K562 (cell line): ENCODE results near the gene BBC3. TPM values are rescaled to one million over a fixed set of nuclear protein-coding genes. Genes with fewer than 3 reads are reported as not detected.

Experiments
- ATAC-seq: fragments of 200-7000 bp; cut with Tn5 transposase; 3 replicates; pipeline ENCODE4 v1.9.1; 2020; ENCODE audit warnings: moderate library complexity
- BruUV-seq: library from RNA; stranded (reverse); fragments of 400-500 nt; replicated peaks from 2 replicates; lab custom pipeline; 2021; lab: Mats Ljungman, UMichigan
- CTCF ChIA-PET: fragments of 300-600 bp; formaldehyde crosslinking; extraction: SDS; loops from one replicate; lab custom pipeline; 2021; ENCODE audit warnings: low intra/inter-chr PET ratio; lab: Yijun Ruan, JAX
- POLR2A ChIA-PET: fragments of 300-600, 350-650 bp; sonication (Branson Sonifier 250); formaldehyde crosslinking; extraction: SDS; loops from one replicate; lab custom pipeline; 2021; ENCODE audit warnings: antibody characterized with exemption, inconsistent platforms; lab: Yijun Ruan, JAX
- DNase-seq, 4 experiments: peaks; one replicate each; pipeline versions ENCODE4 v3.0.0 to v3.0.0-alpha.2; 2011 to 2018; ENCODE audit warnings: low spot score in 3 of 4, mixed read lengths in 3 of 4; ENCODE audit errors: extremely low read depth in 1 of 4
- FAIRE-seq: peaks from 2 replicates; lab custom pipeline; 2011; peaks lifted over from hg19 to GRCh38; lab: Jason Lieb, UNC
- H2AFZ ChIP-seq: 2 replicates; pipeline ENCODE4 v1.6.0; 2011; ENCODE audit warnings: low read depth, low read length, control low read depth, inconsistent platforms
- H3K27ac ChIP-seq: fragments of 200-600 bp; 3 replicates; pipeline ENCODE4 v1.8.0; 2011; ENCODE audit warnings: low read depth, mild to moderate bottlenecking, control low read depth, inconsistent platforms, low read length, moderate library complexity, mixed read lengths; ENCODE audit errors: extremely low read depth
- H3K27me3 ChIP-seq, 2 experiments: fragments of 300-600 bp in 1 of 2; 2 replicates in 1 of 2; 3 replicates in 1 of 2; pipeline versions ENCODE4 v1.6.0 to v1.8.0; 2011; ENCODE audit warnings: inconsistent platforms in 2 of 2, low read length in 2 of 2, mild to moderate bottlenecking in 1 of 2, mixed read lengths in 1 of 2, moderate library complexity in 1 of 2; ENCODE audit not compliant: control insufficient read depth in 2 of 2, insufficient read depth in 2 of 2
- H3K36me3 ChIP-seq: fragments of 300-600 bp; 3 replicates; pipeline ENCODE4 v1.8.0; 2011; ENCODE audit warnings: mild to moderate bottlenecking, low read length, inconsistent platforms; ENCODE audit not compliant: control insufficient read depth, insufficient read depth
- H3K4me1 ChIP-seq, 2 experiments: fragments of 200-600 bp in 1 of 2; replicated peaks in 1 of 2; 2 replicates in 1 of 2; 3 replicates in 1 of 2; pipeline versions ENCODE4 v1.5.1 to v1.8.0; 2011; ENCODE audit warnings: inconsistent platforms in 2 of 2, low read length in 2 of 2, mild to moderate bottlenecking in 1 of 2, mixed read lengths in 1 of 2, moderate library complexity in 1 of 2; ENCODE audit not compliant: control insufficient read depth in 2 of 2, insufficient read depth in 2 of 2
- H3K4me2 ChIP-seq: 2 replicates; pipeline ENCODE4 v1.6.1; 2011; ENCODE audit warnings: low read length, control low read depth, inconsistent platforms, mixed read lengths; ENCODE audit not compliant: insufficient read depth
- H3K4me3 ChIP-seq: fragments of 200-600 bp; sonication (generic), shearing (Covaris generic); 2 replicates; pipeline ENCODE4 v1.5.1; 2016; ENCODE audit warnings: control low read depth, inconsistent platforms
- H3K79me2 ChIP-seq: fragments of 200-600 bp; 3 replicates; pipeline ENCODE4 v1.8.0; 2011; ENCODE audit warnings: low read length, inconsistent platforms; ENCODE audit not compliant: control insufficient read depth, insufficient read depth
- H3K9ac ChIP-seq, 2 experiments: 2 replicates each; pipeline versions ENCODE4 v1.6.0 to v1.6.1; 2011; ENCODE audit warnings: low read depth in 2 of 2, low read length in 2 of 2, control low read depth in 1 of 2, inconsistent platforms in 1 of 2, mild to moderate bottlenecking in 1 of 2, mixed read lengths in 1 of 2; ENCODE audit not compliant: insufficient read depth in 1 of 2
- H3K9me1 ChIP-seq: one replicate; pipeline ENCODE4 v1.6.0; 2011; ENCODE audit warnings: inconsistent platforms, mild to moderate bottlenecking, low read length, moderate library complexity; ENCODE audit not compliant: control insufficient read depth, insufficient read depth
- H3K9me3 ChIP-seq: replicated peaks from 2 replicates; pipeline ENCODE4 v1.5.1; 2011; ENCODE audit warnings: low read depth, low read length, inconsistent platforms; ENCODE audit not compliant: control insufficient read depth, insufficient read depth
- H4K20me1 ChIP-seq: replicated peaks from 2 replicates; pipeline ENCODE4 v1.6.1; 2011; ENCODE audit warnings: low read length, inconsistent platforms, mixed read lengths; ENCODE audit not compliant: control insufficient read depth, insufficient read depth
- ARNT ChIP-seq, 2 experiments: fragments of 450-650 bp; IDR thresholded peaks; 2 replicates each; pipeline ENCODE4 v1.6.1; 2016; ENCODE audit warnings: mild to moderate bottlenecking in 1 of 2
- E2F6 ChIP-seq, 2 experiments: IDR thresholded peaks; 2 replicates each; pipeline ENCODE4 v1.6.1; 2011; ENCODE audit warnings: borderline replicate concordance in 1 of 2, control low read depth in 1 of 2, low read depth in 1 of 2, low read length in 1 of 2, mild to moderate bottlenecking in 1 of 2, mixed read lengths in 1 of 2, moderate library complexity in 1 of 2; ENCODE audit not compliant: insufficient read depth in 1 of 2, insufficient read length in 1 of 2, poor library complexity in 1 of 2, severe bottlenecking in 1 of 2; ENCODE audit errors: extremely low read depth in 1 of 2
- GABPB1 ChIP-seq: sonication (generic); formaldehyde crosslinking; IDR thresholded peaks from 2 replicates; pipeline ENCODE4 v1.8.0; 2022; ENCODE audit warnings: mild to moderate bottlenecking, missing genetic modification reagents
- PHF8 ChIP-seq: fragments of 200-600 bp; sonication (generic); IDR thresholded peaks from 2 replicates; pipeline ENCODE4 v1.6.1; 2012; ENCODE audit warnings: mixed run types, mild to moderate bottlenecking, inconsistent platforms, low read length, moderate library complexity, borderline replicate concordance
- POLR2A ChIP-seq: fragments of 450-650 bp; conservative IDR thresholded peaks from 2 replicates; pipeline ENCODE4 v1.6.1; 2016
- ZBTB40 ChIP-seq, 2 experiments: fragments of 450-650 bp in 1 of 2; sonication (generic) in 1 of 2; formaldehyde crosslinking in 1 of 2; IDR thresholded peaks; 2 replicates each; pipeline versions ENCODE4 v1.7.1 to v1.9.0; 2016 to 2022; ENCODE audit warnings: inconsistent platforms in 1 of 2, mild to moderate bottlenecking in 1 of 2, missing genetic modification reagents in 1 of 2
- WGBS: fragments of 100-300 bp; shearing (Covaris generic); methylation state at CpG from one replicate; pipeline ENCODE4 v1.1.6; 2016; ENCODE audit warnings: low coverage, mixed read lengths; ENCODE audit not compliant: insufficient coverage; ENCODE audit errors: missing lambda C conversion rate; 5-methylcytosine and 5-hydroxymethylcytosine counted together
- in situ Hi-C: fragments of 300-500 bp; cut with MboI; formaldehyde crosslinking; loops from 4 replicates; pipeline ENCODE4 v1.15.0; 2018; ENCODE audit warnings: inconsistent platforms, mixed read lengths
- intact Hi-C: fragments of 100-400 bp; cut with micrococcal nuclease; formaldehyde crosslinking; loops from 2 replicates; pipeline ENCODE4 v1.14.2; 2022
- polyA plus RNA-seq, 8 experiments: library from polyadenylated mRNA; depleted of rRNA in 4 of 8; stranded (reverse) in 5 of 8; unstranded in 3 of 8; fragments of >200 nt; fragmentation: Nextera tagmentation in 2 of 8; fragmentation: Illumina TruSeq in 1 of 8; extraction: Ambion mirVana in 2 of 8; extraction: Trizol in 1 of 8; gene quantifications; 2 replicates each; pipeline versions ENCODE4 v1.2.1 to v1.2.3, GENCODE V29; 2011 to 2014; ENCODE audit warnings: inconsistent platforms in 1 of 8, missing spikeins in 1 of 8
- total RNA-seq, 7 experiments: library from RNA; depleted of rRNA in 6 of 7; stranded (reverse); fragments of >200 nt in 6 of 7; fragmentation: Illumina TruSeq in 2 of 7; extraction: Trizol in 2 of 7; gene quantifications; 2 replicates each; pipeline versions ENCODE4 v1.2.1 to v1.2.3, GENCODE V29; 2011 to 2021; ENCODE audit warnings: low replicate concordance in 1 of 7

The BBC3 gene
- total and polyA plus RNA-seq, 9 of the 15 experiments (the other 6 are each of a cell fraction or from before 2014, with no cell fraction given), result 0.15 to 30.7 (median 4.8) TPM

GRCh38 chr19:47272448-47273312, 41.7 kb upstream of the BBC3 start:
- CTCF ChIA-PET, result interaction anchor here (1.0 kb wide), 1 partner anchor 23 kb away, joined by 3 read pairs; no protein-coding TSS in a partner anchor
- Histone ChIP-seq H3K36me3 (peaks cover 29% of the 10 kb centered on the region; the same call in 1 of the 3 replicates), H3K4me2 (peak overlapping the region; percentile 83), H3K27ac (peak overlapping the region; percentile 95), H3K27me3 (no peaks in the 10 kb centered on the region), H4K20me1 (no peaks in the 10 kb centered on the region), H2AFZ (peak overlapping the region; percentile 64), H3K9me1 (no peaks in the 10 kb centered on the region), H3K9me3 (no peaks in the 10 kb centered on the region), H3K9ac (peak overlapping the region; percentile 86 to 97), H3K79me2 (peaks cover 20% of the 10 kb centered on the region), H3K4me3 (peak overlapping the region; percentile 74), H3K4me1 (peaks cover 27 to 59% of the 10 kb centered on the region in 2 experiments)
- BruUV-seq, result TSS peak; percentile 89
- ATAC-seq (peak; percentile 50), DNase-seq (peak in 3 of 4 experiments; percentile 59 to 84 (median 82)), FAIRE-seq (no peak)
- in situ Hi-C loops (no loop called here), intact Hi-C loops (no loop called here)
- WGBS, result 14% methylated on average over 38 of the region's 42 CpGs
- POLR2A ChIA-PET, result interaction anchor here (0.7 to 2.1 kb wide), 6 partner anchors 11 to 262 kb away, joined by 3 to 18 read pairs (median 5); partner anchors contain the start of gene CCDC9
- TF ChIP-seq ARNT (IDR thresholded peaks at IDR 0.05), result no peak
- no peak for TF ChIP-seq E2F6 (IDR thresholded peaks at IDR 0.05; ENCODE audit: borderline replicate concordance in 1 of 2, extremely low read depth in 1 of 2, insufficient read depth in 1 of 2, insufficient read length in 1 of 2, low read depth in 1 of 2, low read length in 1 of 2, poor library complexity in 1 of 2, severe bottlenecking in 1 of 2)
- 0 out of 2 replicates have a peak, but pooled peaks have one; percentile 7 for TF ChIP-seq POLR2A
- TF ChIP-seq ZBTB40 (IDR thresholded peaks at IDR 0.05), result no peak
- no peak for TF ChIP-seq ZBTB40 (CRISPR knock-in tag; IDR thresholded peaks at IDR 0.05)
- TF ChIP-seq GABPB1 (CRISPR knock-in tag), result no peak
- no peak for TF ChIP-seq PHF8
